ENCODE data around the gene ARHGAP6. TPM values are rescaled to one million over a fixed set of nuclear protein-coding genes. Genes with fewer than 3 reads are reported as not detected.

ARHGAP6 gene
- total RNA-seq, 1 experiment from 2014 or later, result 0.10 TPM

DNA sequence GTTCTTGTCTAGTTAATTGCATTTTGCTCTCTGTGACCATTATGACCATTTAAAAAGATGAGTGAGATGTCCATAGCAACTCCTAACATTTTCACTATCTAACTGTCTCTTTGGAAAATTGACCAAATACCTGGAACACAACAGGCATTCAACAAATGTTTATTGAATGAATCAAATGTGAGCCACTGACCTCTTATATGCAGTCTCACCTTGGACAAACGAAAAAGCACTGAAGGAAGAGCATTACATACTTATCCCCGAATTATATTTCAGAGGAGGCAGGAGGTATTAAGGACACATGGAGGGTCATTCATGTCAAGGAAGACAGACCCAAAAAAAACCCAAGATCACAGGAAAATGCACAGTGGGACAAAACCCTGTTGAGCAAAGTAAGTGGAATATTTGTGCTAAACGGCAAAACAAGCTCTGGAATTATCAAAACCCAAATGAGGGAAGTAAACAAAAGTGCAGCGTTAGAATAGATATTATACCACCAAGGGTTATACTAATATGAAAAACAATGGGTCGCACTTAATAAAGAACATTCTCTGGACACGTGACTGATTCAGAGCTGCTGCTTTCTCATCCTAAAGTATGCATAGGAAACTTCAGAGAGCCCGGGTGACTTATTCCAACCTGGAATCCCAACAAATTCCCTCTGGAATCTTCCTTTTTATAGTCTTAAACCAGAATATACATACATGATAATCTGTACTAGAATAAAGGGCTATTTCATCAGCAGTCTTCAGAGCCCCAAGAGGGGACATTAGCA lies 240.6 kb downstream of the ARHGAP6 start:
- no peaks in the 10 kb centered on the region; the same call in 1 of the 2 replicates for H3K27me3 ChIP-seq (ENCODE audit: insufficient read depth, low read length)
- RAD21 ChIA-PET (ENCODE audit: low non-redundant PET in 1 of 2, low total read pairs in 2 of 2, uncharacterized antibody in 2 of 2, unreplicated experiment in 2 of 2), result no interaction called here
- no peak overlapping the region for H3K4me3 ChIP-seq (replicated peaks in 1 of 2; ENCODE audit: low read depth in 1 of 2, low read length in 2 of 2)
- intact Hi-C loops (cut with micrococcal nuclease), result no loop called here
- no peaks in the 10 kb centered on the region for H3K36me3 ChIP-seq (ENCODE audit: control insufficient read depth in 1 of 2, insufficient read depth in 2 of 2, low read length in 2 of 2)
- POLR2A ChIA-PET, result no interaction called here
- no peaks in the 10 kb centered on the region for H3K79me2 ChIP-seq (ENCODE audit: insufficient read depth, low read length)
- no peak for ATAC-seq
- no peak for TF ChIP-seq JUND (IDR thresholded peaks at IDR 0.05)
- no peak for TF ChIP-seq POLR2A (IDR thresholded peaks at IDR 0.05; ENCODE audit: borderline replicate concordance, extremely low read depth, insufficient read depth, insufficient read length)
- TF ChIP-seq ELF1 (IDR thresholded peaks at IDR 0.05; ENCODE audit: borderline replicate concordance, low read depth), result no peak
- TF ChIP-seq SRF (IDR thresholded peaks at IDR 0.05; ENCODE audit: low read depth), result no peak
- TF ChIP-seq, protein P1, sequence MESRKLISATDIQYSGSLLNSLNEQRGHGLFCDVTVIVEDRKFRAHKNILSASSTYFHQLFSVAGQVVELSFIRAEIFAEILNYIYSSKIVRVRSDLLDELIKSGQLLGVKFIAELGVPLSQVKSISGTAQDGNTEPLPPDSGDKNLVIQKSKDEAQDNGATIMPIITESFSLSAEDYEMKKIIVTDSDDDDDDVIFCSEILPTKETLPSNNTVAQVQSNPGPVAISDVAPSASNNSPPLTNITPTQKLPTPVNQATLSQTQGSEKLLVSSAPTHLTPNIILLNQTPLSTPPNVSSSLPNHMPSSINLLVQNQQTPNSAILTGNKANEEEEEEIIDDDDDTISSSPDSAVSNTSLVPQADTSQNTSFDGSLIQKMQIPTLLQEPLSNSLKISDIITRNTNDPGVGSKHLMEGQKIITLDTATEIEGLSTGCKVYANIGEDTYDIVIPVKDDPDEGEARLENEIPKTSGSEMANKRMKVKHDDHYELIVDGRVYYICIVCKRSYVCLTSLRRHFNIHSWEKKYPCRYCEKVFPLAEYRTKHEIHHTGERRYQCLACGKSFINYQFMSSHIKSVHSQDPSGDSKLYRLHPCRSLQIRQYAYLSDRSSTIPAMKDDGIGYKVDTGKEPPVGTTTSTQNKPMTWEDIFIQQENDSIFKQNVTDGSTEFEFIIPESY (IDR thresholded peaks at IDR 0.05; ENCODE audit: extremely low read depth, insufficient replicate concordance, low read length), result no peak
- TF ChIP-seq EZH2 (IDR thresholded peaks at IDR 0.05), result no peak
- TF ChIP-seq ZFX (IDR thresholded peaks at IDR 0.05), result no peak
- TF ChIP-seq ZNF274 (IDR thresholded peaks at IDR 0.05; ENCODE audit: low read depth, low read length), result no peak
- no peak for TF ChIP-seq EZH2phosphoT487 (IDR thresholded peaks at IDR 0.05; ENCODE audit: borderline replicate concordance)
- TF ChIP-seq RAD21 (IDR thresholded peaks at IDR 0.05; ENCODE audit: low read depth), result no peak
- TF ChIP-seq, protein P2, sequence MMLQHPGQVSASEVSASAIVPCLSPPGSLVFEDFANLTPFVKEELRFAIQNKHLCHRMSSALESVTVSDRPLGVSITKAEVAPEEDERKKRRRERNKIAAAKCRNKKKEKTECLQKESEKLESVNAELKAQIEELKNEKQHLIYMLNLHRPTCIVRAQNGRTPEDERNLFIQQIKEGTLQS (IDR thresholded peaks at IDR 0.05), result no peak
- no peak for TF ChIP-seq TCF7L2 (IDR thresholded peaks at IDR 0.05; ENCODE audit: borderline replicate concordance, extremely low read depth, insufficient read depth, insufficient read length)
- TF ChIP-seq, protein P3, sequence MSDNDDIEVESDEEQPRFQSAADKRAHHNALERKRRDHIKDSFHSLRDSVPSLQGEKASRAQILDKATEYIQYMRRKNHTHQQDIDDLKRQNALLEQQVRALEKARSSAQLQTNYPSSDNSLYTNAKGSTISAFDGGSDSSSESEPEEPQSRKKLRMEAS (IDR thresholded peaks at IDR 0.05), result no peak
- TF ChIP-seq SIN3A (IDR thresholded peaks at IDR 0.05; ENCODE audit: low read depth), result no peak
- TF ChIP-seq SP1 (IDR thresholded peaks at IDR 0.05; ENCODE audit: low read depth), result no peak
- TF ChIP-seq, protein P4, sequence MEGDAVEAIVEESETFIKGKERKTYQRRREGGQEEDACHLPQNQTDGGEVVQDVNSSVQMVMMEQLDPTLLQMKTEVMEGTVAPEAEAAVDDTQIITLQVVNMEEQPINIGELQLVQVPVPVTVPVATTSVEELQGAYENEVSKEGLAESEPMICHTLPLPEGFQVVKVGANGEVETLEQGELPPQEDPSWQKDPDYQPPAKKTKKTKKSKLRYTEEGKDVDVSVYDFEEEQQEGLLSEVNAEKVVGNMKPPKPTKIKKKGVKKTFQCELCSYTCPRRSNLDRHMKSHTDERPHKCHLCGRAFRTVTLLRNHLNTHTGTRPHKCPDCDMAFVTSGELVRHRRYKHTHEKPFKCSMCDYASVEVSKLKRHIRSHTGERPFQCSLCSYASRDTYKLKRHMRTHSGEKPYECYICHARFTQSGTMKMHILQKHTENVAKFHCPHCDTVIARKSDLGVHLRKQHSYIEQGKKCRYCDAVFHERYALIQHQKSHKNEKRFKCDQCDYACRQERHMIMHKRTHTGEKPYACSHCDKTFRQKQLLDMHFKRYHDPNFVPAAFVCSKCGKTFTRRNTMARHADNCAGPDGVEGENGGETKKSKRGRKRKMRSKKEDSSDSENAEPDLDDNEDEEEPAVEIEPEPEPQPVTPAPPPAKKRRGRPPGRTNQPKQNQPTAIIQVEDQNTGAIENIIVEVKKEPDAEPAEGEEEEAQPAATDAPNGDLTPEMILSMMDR (IDR thresholded peaks at IDR 0.05 in 2 of 3, conservative IDR thresholded peaks at IDR 0.05 in 1 of 3; ENCODE audit: borderline replicate concordance in 1 of 3, insufficient read depth in 1 of 3, low read depth in 2 of 3, low read length in 2 of 3), result no peak
- no peak for TF ChIP-seq FOSL1 (IDR thresholded peaks at IDR 0.05; ENCODE audit: low read depth)
- no peak for TF ChIP-seq EGR1 (IDR thresholded peaks at IDR 0.05; ENCODE audit: low read depth)
- no peak for TF ChIP-seq CBX3 (IDR thresholded peaks at IDR 0.05; ENCODE audit: low read depth)
- TF ChIP-seq POLR2AphosphoS5 (IDR thresholded peaks at IDR 0.05; ENCODE audit: low read depth, low read length), result no peak
- no peak overlapping the region for H2AFZ ChIP-seq (ENCODE audit: low read depth, low read length, poor library complexity, severe bottlenecking)
- H3K9me2 ChIP-seq (ENCODE audit: insufficient read depth), result no peaks in the 10 kb centered on the region
- no peaks in the 10 kb centered on the region for H3K4me1 ChIP-seq (ENCODE audit: control insufficient read depth in 1 of 2, insufficient read depth in 2 of 2, low read length in 2 of 2)
- CTCF ChIA-PET, result no interaction called here
- H3K9me3 ChIP-seq (ENCODE audit: control insufficient read depth in 1 of 2, insufficient read depth in 1 of 2, low read depth in 1 of 2, low read length in 2 of 2), result no peaks in the 10 kb centered on the region
- no peak overlapping the region for H3K4me2 ChIP-seq (ENCODE audit: low read length)
- BruUV-seq (replicated peaks), result no TSS peak
- H3K9ac ChIP-seq (ENCODE audit: low read length), result no peak overlapping the region
- H4K20me1 ChIP-seq (ENCODE audit: insufficient read depth), result no peaks in the 10 kb centered on the region
- H3K27ac ChIP-seq (ENCODE audit: low read depth, low read length), result no peak overlapping the region
- no peak for DNase-seq (ENCODE audit: low read depth, low spot score)

All from HCT116 (cell line).